IMR-90 (cell line): ENCODE results near the gene PFKL. TPM values are rescaled to one million over a fixed set of nuclear protein-coding genes. Genes with fewer than 3 reads are reported as not detected.

ENCODE experiments used
- ATAC-seq: fragments of 200-7000 bp; cut with Tn5 transposase; 2 replicates; pipeline ENCODE4 v1.9.1; 2020; ENCODE audit warnings: low read depth, mild to moderate bottlenecking, moderate library complexity
- BruUV-seq: library from RNA; stranded (reverse); fragments of 400-500 nt; replicated peaks from 2 replicates; lab custom pipeline; 2021; lab: Mats Ljungman, UMichigan
- CTCF ChIA-PET: fragments of 300-600 bp; formaldehyde crosslinking; extraction: SDS; loops from one replicate; lab custom pipeline; 2021; ENCODE audit warnings: antibody characterized with exemption; lab: Yijun Ruan, JAX
- POLR2A ChIA-PET: fragments of 300-600 bp; sonication (Branson Sonifier 250); formaldehyde crosslinking; loops from one replicate; lab custom pipeline; 2022; ENCODE audit warnings: antibody characterized with exemption; ENCODE audit not compliant: unreplicated experiment; lab: Charles Lee
- DNase-seq: peaks from one replicate; pipeline ENCODE4 v3.0.0; 2013
- H2AFZ ChIP-seq: replicated peaks from 2 replicates; pipeline ENCODE3; 2013; ENCODE audit warnings: low read length, mild to moderate bottlenecking; ENCODE audit not compliant: poor library complexity
- H2AK5ac ChIP-seq: 2 replicates; pipeline ENCODE4 v1.6.1; 2013; ENCODE audit warnings: low read depth, low read length, inconsistent platforms
- H2AK9ac ChIP-seq: replicated peaks from 2 replicates; pipeline ENCODE3; 2013; ENCODE audit warnings: mild to moderate bottlenecking, low read depth, low read length, moderate library complexity; ENCODE audit not compliant: poor library complexity
- H2BK120ac ChIP-seq: 2 replicates; pipeline ENCODE4 v1.6.1; 2013; ENCODE audit warnings: low read depth, low read length, inconsistent platforms
- H2BK15ac ChIP-seq: 3 replicates; pipeline ENCODE4 v1.6.1; 2013; ENCODE audit warnings: low read depth, low read length, inconsistent platforms
- H2BK20ac ChIP-seq: 2 replicates; pipeline ENCODE4 v1.6.1; 2013; ENCODE audit warnings: low read depth, mild to moderate bottlenecking, inconsistent platforms, low read length, moderate library complexity
- H2BK5ac ChIP-seq: 2 replicates; pipeline ENCODE4 v1.6.1; 2013; ENCODE audit warnings: mild to moderate bottlenecking, low read depth, low read length, inconsistent platforms; ENCODE audit not compliant: poor library complexity, severe bottlenecking
- H3K14ac ChIP-seq: replicated peaks from 2 replicates; pipeline ENCODE4 v1.6.1; 2013; ENCODE audit warnings: low read depth, low read length, inconsistent platforms
- H3K18ac ChIP-seq: 2 replicates; pipeline ENCODE4 v1.6.1; 2013; ENCODE audit warnings: low read depth, low read length, control low read depth
- H3K23ac ChIP-seq: 2 replicates; pipeline ENCODE4 v1.6.1; 2013; ENCODE audit warnings: low read depth, low read length, inconsistent platforms
- H3K27ac ChIP-seq: 2 replicates; pipeline ENCODE4 v1.5.1; 2013; ENCODE audit warnings: mild to moderate bottlenecking, control low read depth, low read length; ENCODE audit not compliant: insufficient read depth
- H3K27me3 ChIP-seq: 2 replicates; pipeline ENCODE4 v1.6.1; 2013; ENCODE audit warnings: low read length; ENCODE audit not compliant: control insufficient read depth, insufficient read depth
- H3K36me3 ChIP-seq: 2 replicates; pipeline ENCODE4 v1.6.1; 2013; ENCODE audit warnings: low read length, mixed read lengths; ENCODE audit not compliant: control insufficient read depth, insufficient read depth
- H3K4ac ChIP-seq: 2 replicates; pipeline ENCODE4 v1.6.1; 2013; ENCODE audit warnings: low read depth, low read length, inconsistent platforms
- H3K4me1 ChIP-seq: 2 replicates; pipeline ENCODE4 v1.6.1; 2013; ENCODE audit warnings: low read length, mixed read lengths; ENCODE audit not compliant: control insufficient read depth, insufficient read depth
- H3K4me2 ChIP-seq: 2 replicates; pipeline ENCODE4 v1.6.1; 2013; ENCODE audit warnings: low read depth, mild to moderate bottlenecking, control low read depth, low read length, moderate library complexity
- H3K4me3 ChIP-seq: 2 replicates; pipeline ENCODE4 v1.5.1; 2013; ENCODE audit warnings: low read depth, mild to moderate bottlenecking, control low read depth, low read length, moderate library complexity; ENCODE audit not compliant: insufficient read depth
- H3K56ac ChIP-seq: 2 replicates; pipeline ENCODE4 v1.6.1; 2013; ENCODE audit warnings: low read length, inconsistent platforms; ENCODE audit not compliant: insufficient read depth; ENCODE audit errors: extremely low read depth
- H3K79me1 ChIP-seq, 2 experiments: 2 replicates each; pipeline ENCODE4 v1.6.1; 2013; ENCODE audit warnings: low read length in 2 of 2, inconsistent platforms in 1 of 2, low read depth in 1 of 2
- H3K9ac ChIP-seq: 2 replicates; pipeline ENCODE4 v1.6.1; 2013; ENCODE audit warnings: low read depth, low read length, control low read depth
- H3K9me1 ChIP-seq: 2 replicates; pipeline ENCODE4 v1.6.1; 2013; ENCODE audit warnings: low read length, inconsistent platforms; ENCODE audit not compliant: insufficient read depth
- H3K9me3 ChIP-seq: 2 replicates; pipeline ENCODE4 v1.6.1; 2013; ENCODE audit warnings: low read length; ENCODE audit not compliant: control insufficient read depth, insufficient read depth
- H4K20me1 ChIP-seq: 2 replicates; pipeline ENCODE4 v1.6.1; 2013; ENCODE audit warnings: low read length, inconsistent platforms; ENCODE audit not compliant: insufficient read depth
- H4K5ac ChIP-seq: 2 replicates; pipeline ENCODE4 v1.6.1; 2013; ENCODE audit warnings: mild to moderate bottlenecking, low read depth, low read length, control low read depth
- H4K8ac ChIP-seq, 2 experiments: 2 replicates each; pipeline ENCODE4 v1.6.1; 2013; ENCODE audit warnings: low read depth in 2 of 2, low read length in 2 of 2, control low read depth in 1 of 2, inconsistent platforms in 1 of 2
- H4K91ac ChIP-seq: 2 replicates; pipeline ENCODE4 v1.6.1; 2013; ENCODE audit warnings: low read depth, low read length, inconsistent platforms; ENCODE audit not compliant: insufficient read depth
- BHLHE40 ChIP-seq: fragments of 150-350 bp; IDR thresholded peaks from 2 replicates; pipeline ENCODE4 v1.6.1; 2016; ENCODE audit warnings: mild to moderate bottlenecking, low read depth, low read length
- CEBPB ChIP-seq: IDR thresholded peaks from 2 replicates; pipeline ENCODE4 v1.6.1; 2012; ENCODE audit warnings: low read depth, low read length, improper control_type of control experiment
- CHD1 ChIP-seq: IDR thresholded peaks from 2 replicates; pipeline ENCODE4 v1.6.1; 2012; ENCODE audit warnings: low read depth, low read length, improper control_type of control experiment
- FOS ChIP-seq: fragments of 150-350 bp; IDR thresholded peaks from 2 replicates; pipeline ENCODE4 v1.6.1; 2016; ENCODE audit warnings: low read depth, low read length
- MAFK ChIP-seq: IDR thresholded peaks from 2 replicates; pipeline ENCODE4 v1.6.1; 2012; ENCODE audit warnings: low read depth, low read length, improper control_type of control experiment
- MAZ ChIP-seq: IDR thresholded peaks from 2 replicates; pipeline ENCODE4 v1.6.1; 2012; ENCODE audit warnings: low read depth, mild to moderate bottlenecking, low read length, improper control_type of control experiment, moderate library complexity, borderline replicate concordance
- MXI1 ChIP-seq: IDR thresholded peaks from 2 replicates; pipeline ENCODE4 v1.6.1; 2012; ENCODE audit warnings: low read depth, mild to moderate bottlenecking, low read length, moderate library complexity, borderline replicate concordance
- NFE2L2 ChIP-seq: fragments of 150-350 bp; IDR thresholded peaks from 2 replicates; pipeline ENCODE4 v1.6.1; 2016; ENCODE audit warnings: low read depth, mild to moderate bottlenecking, low read length
- POLR2A ChIP-seq: IDR thresholded peaks from 2 replicates; pipeline ENCODE4 v1.6.1; 2012; ENCODE audit warnings: mild to moderate bottlenecking, low read depth, low read length
- RAD21 ChIP-seq: IDR thresholded peaks from 2 replicates; pipeline ENCODE4 v1.6.1; 2012; ENCODE audit warnings: low read length, improper control_type of control experiment
- RCOR1 ChIP-seq: IDR thresholded peaks from 2 replicates; pipeline ENCODE4 v1.6.1; 2012; ENCODE audit warnings: mild to moderate bottlenecking, low read length, improper control_type of control experiment; ENCODE audit not compliant: insufficient replicate concordance
- RFX5 ChIP-seq: IDR thresholded peaks from 2 replicates; pipeline ENCODE4 v1.8.0; 2012; ENCODE audit warnings: low read depth, mild to moderate bottlenecking, low read length, moderate library complexity
- SMC3 ChIP-seq: fragments of 150-350 bp; IDR thresholded peaks from 2 replicates; pipeline ENCODE4 v1.6.1; 2016; ENCODE audit warnings: low read depth, mild to moderate bottlenecking, antibody characterized with exemption, low read length, moderate library complexity
- WGBS, 2 experiments: methylation state at CpG; one replicate each; pipeline versions ENCODE4 v1.1.5 to v1.1.7; 2013; ENCODE audit warnings: missing lambda C conversion rate in 2 of 2; ENCODE audit not compliant: insufficient read length in 1 of 2; ENCODE audit errors: extremely low coverage in 2 of 2; 5-methylcytosine and 5-hydroxymethylcytosine counted together
- dilution Hi-C: fragments of 300-500 bp; cut with HindIII; formaldehyde crosslinking; loops from one replicate; pipeline ENCODE4 v1.14.3; 2018; ENCODE audit warnings: low sequenced_read_pairs; ENCODE audit not compliant: unreplicated experiment
- in situ Hi-C: fragments of 300-500 bp; cut with MboI; formaldehyde crosslinking; loops from 3 replicates; pipeline ENCODE4 v1.14.3; 2019; ENCODE audit warnings: low sequenced_read_pairs, inconsistent platforms, mixed read lengths
- intact Hi-C: fragments of 100-400 bp; cut with micrococcal nuclease; formaldehyde crosslinking; loops from 2 replicates; pipeline ENCODE4 v1.10.0; 2022
- polyA plus RNA-seq, 3 experiments: library from polyadenylated mRNA; depleted of rRNA; stranded (reverse); fragments of >200 nt; gene quantifications; 2 replicates each; pipeline ENCODE4 v1.2.3, GENCODE V29; 2012; ENCODE audit warnings: low replicate concordance in 1 of 3
- total RNA-seq: library from RNA; depleted of rRNA; stranded (reverse); fragments of >200 nt; gene quantifications from 2 replicates; pipeline ENCODE4 v1.2.3, GENCODE V29; 2012
- TF ChIP-seq, protein P1 (sequence below): fragments of 150-350 bp; IDR thresholded peaks from 2 replicates; pipeline ENCODE4 v1.6.1; 2016; ENCODE audit warnings: low read depth, mild to moderate bottlenecking, low read length, moderate library complexity, borderline replicate concordance
- TF ChIP-seq, protein P2 (sequence below): conservative IDR thresholded peaks from 2 replicates; pipeline ENCODE4 v1.5.1; 2012; ENCODE audit warnings: mild to moderate bottlenecking, low read depth, low read length, improper control_type of control experiment
- TF ChIP-seq, protein P3 (sequence below): fragments of 150-350 bp; IDR thresholded peaks from 2 replicates; pipeline ENCODE4 v1.6.1; 2017; ENCODE audit warnings: mild to moderate bottlenecking, antibody characterized with exemption, low read length, low read depth

PFKL gene
- total and polyA plus RNA-seq, 2 of the 4 experiments (the other 2 are of a cell fraction): 103 to 126 TPM

DNA sequence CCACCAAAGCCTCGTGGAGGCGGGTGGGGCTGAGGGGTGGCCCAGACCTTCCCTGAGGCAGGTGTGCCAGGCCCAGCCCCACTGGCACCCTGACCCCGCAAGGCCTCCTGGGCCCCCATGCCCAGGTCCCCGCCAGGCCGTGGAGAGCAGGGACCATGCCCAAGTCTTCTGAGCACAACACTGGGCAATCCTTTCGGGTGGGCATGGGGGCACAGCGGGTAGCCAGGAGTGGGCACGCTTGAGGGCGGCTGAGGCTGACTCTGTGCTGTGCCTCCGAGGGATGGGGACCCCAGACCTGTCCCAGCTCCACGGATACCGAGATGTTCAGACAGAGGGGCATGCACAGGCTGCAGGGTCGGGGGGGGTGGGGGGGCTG lies 26.4 kb downstream of the PFKL start:
- H3K4ac ChIP-seq: no peak overlapping the region

More for the DNA sequence above, 26.4 kb downstream of the PFKL start:
- Histone ChIP-seq H3K23ac (no peak overlapping the region), H3K4me1 (no peaks in the 10 kb centered on the region), H2AK9ac (no peak overlapping the region), H3K27ac (no peak overlapping the region), H4K5ac (no peak overlapping the region), H2BK15ac (no peak overlapping the region), H3K36me3 (peaks cover 49% of the 10 kb centered on the region), H2AK5ac (no peak overlapping the region), H2BK20ac (no peak overlapping the region), H3K27me3 (no peaks in the 10 kb centered on the region), H4K8ac (no peak overlapping the region), H3K9me3 (no peaks in the 10 kb centered on the region), H4K20me1 (peaks cover 11% of the 10 kb centered on the region), H2BK120ac (no peak overlapping the region), H2AFZ (no peak overlapping the region), H2BK5ac (no peak overlapping the region), H3K9ac (no peak overlapping the region), H3K56ac (no peak overlapping the region), H3K4me2 (no peak overlapping the region), H4K91ac (no peak overlapping the region), H3K9me1 (no peaks in the 10 kb centered on the region), H3K18ac (no peak overlapping the region), H3K14ac (no peak overlapping the region), H3K4me3 (no peak overlapping the region), H3K79me1 (no peaks in the 10 kb centered on the region)
- no TSS peak for BruUV-seq
- TF ChIP-seq CHD1 (no peak), RAD21 (no peak), MAFK (no peak), RCOR1 (no peak), MAZ (no peak), POLR2A (no peak), FOS (no peak), SMC3 (no peak), BHLHE40 (no peak), CEBPB (no peak), MXI1 (no peak), NFE2L2 (no peak), RFX5 (no peak)
- TF ChIP-seq, protein P1, sequence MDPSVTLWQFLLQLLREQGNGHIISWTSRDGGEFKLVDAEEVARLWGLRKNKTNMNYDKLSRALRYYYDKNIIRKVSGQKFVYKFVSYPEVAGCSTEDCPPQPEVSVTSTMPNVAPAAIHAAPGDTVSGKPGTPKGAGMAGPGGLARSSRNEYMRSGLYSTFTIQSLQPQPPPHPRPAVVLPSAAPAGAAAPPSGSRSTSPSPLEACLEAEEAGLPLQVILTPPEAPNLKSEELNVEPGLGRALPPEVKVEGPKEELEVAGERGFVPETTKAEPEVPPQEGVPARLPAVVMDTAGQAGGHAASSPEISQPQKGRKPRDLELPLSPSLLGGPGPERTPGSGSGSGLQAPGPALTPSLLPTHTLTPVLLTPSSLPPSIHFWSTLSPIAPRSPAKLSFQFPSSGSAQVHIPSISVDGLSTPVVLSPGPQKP: no peak
- TF ChIP-seq, protein P2, sequence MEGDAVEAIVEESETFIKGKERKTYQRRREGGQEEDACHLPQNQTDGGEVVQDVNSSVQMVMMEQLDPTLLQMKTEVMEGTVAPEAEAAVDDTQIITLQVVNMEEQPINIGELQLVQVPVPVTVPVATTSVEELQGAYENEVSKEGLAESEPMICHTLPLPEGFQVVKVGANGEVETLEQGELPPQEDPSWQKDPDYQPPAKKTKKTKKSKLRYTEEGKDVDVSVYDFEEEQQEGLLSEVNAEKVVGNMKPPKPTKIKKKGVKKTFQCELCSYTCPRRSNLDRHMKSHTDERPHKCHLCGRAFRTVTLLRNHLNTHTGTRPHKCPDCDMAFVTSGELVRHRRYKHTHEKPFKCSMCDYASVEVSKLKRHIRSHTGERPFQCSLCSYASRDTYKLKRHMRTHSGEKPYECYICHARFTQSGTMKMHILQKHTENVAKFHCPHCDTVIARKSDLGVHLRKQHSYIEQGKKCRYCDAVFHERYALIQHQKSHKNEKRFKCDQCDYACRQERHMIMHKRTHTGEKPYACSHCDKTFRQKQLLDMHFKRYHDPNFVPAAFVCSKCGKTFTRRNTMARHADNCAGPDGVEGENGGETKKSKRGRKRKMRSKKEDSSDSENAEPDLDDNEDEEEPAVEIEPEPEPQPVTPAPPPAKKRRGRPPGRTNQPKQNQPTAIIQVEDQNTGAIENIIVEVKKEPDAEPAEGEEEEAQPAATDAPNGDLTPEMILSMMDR: no peak
- TF ChIP-seq, protein P3, sequence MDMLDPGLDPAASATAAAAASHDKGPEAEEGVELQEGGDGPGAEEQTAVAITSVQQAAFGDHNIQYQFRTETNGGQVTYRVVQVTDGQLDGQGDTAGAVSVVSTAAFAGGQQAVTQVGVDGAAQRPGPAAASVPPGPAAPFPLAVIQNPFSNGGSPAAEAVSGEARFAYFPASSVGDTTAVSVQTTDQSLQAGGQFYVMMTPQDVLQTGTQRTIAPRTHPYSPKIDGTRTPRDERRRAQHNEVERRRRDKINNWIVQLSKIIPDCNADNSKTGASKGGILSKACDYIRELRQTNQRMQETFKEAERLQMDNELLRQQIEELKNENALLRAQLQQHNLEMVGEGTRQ: no peak
- in situ Hi-C loops: no loop called here
- dilution Hi-C loops: no loop called here
- WGBS, 2 experiments: 100% methylated on average over 4 of the region's 13 CpGs; no CpG with 5 or more reads in 1 of the 2 experiments
- ChIA-PET POLR2A (no interaction called here), CTCF (no interaction called here)
- DNase-seq (no peak), ATAC-seq (no peak)
- intact Hi-C loops: no loop called here
